Measurements from ENCODE around the gene TRAPPC6A. TPM values are rescaled to one million over a fixed set of nuclear protein-coding genes. Genes with fewer than 3 reads are reported as not detected.

Gene TRAPPC6A
- total and polyA plus RNA-seq, 2 of the 4 experiments (the other 2 are of a cell fraction) = 4.1 to 13.4 TPM

- no peak overlapping the region for H2BK20ac ChIP-seq (ENCODE audit: low read depth, low read length)
- H3K9me3 ChIP-seq (ENCODE audit: control insufficient read depth, insufficient read depth, low read length) = no peaks in the 10 kb centered on the region
- dilution Hi-C loops (cut with HindIII; ENCODE audit: low sequenced_read_pairs, unreplicated experiment) (no loop called here), intact Hi-C loops (cut with micrococcal nuclease) (no loop called here), in situ Hi-C loops (cut with MboI; ENCODE audit: low sequenced_read_pairs) (no loop called here)
- ChIA-PET CTCF (interaction anchor here (1.7 kb wide), 1 partner anchor 90 kb away, joined by 4 read pairs; no protein-coding TSS in a partner anchor), POLR2A (ENCODE audit: unreplicated experiment) (no interaction called here)
- H4K20me1 ChIP-seq (ENCODE audit: insufficient read depth, low read length) = peaks cover 5% of the 10 kb centered on the region
- H4K5ac ChIP-seq (ENCODE audit: low read depth, low read length) = no peak overlapping the region
- no peak overlapping the region for H3K56ac ChIP-seq (ENCODE audit: extremely low read depth, insufficient read depth, low read length)
- peaks cover 8% of the 10 kb centered on the region for H3K4me1 ChIP-seq (ENCODE audit: control insufficient read depth, insufficient read depth, low read length)
- H2BK15ac ChIP-seq (ENCODE audit: low read depth, low read length) = no peak overlapping the region
- H3K4me2 ChIP-seq (ENCODE audit: low read depth, low read length) = no peak overlapping the region
- TF ChIP-seq ELK1 (IDR thresholded peaks at IDR 0.05; ENCODE audit: borderline replicate concordance, low read depth, low read length) (no peak), CEBPB (IDR thresholded peaks at IDR 0.05; ENCODE audit: low read depth, low read length) (no peak), FOS (IDR thresholded peaks at IDR 0.05; ENCODE audit: low read depth, low read length) (no peak), RAD21 (IDR thresholded peaks at IDR 0.05; ENCODE audit: low read length) (no peak), BHLHE40 (IDR thresholded peaks at IDR 0.05; ENCODE audit: low read depth, low read length) (no peak), NFE2L2 (IDR thresholded peaks at IDR 0.05; ENCODE audit: low read depth, low read length) (no peak), SMC3 (IDR thresholded peaks at IDR 0.05; ENCODE audit: low read depth, low read length) (no peak)
- no peak overlapping the region for H2BK120ac ChIP-seq (ENCODE audit: low read depth, low read length)
- no peak overlapping the region for H2AFZ ChIP-seq (replicated peaks; ENCODE audit: low read length, poor library complexity)
- no peaks in the 10 kb centered on the region for H3K36me3 ChIP-seq (ENCODE audit: control insufficient read depth, insufficient read depth, low read length)
- DNase-seq (no peak), ATAC-seq (ENCODE audit: low read depth) (no peak)
- 87% methylated on average over 16 of the region's 27 CpGs; no CpG with 5 or more reads in 1 of the 2 experiments for WGBS, 2 experiments (ENCODE audit: extremely low coverage in 2 of 2, insufficient read length in 1 of 2)
- H4K91ac ChIP-seq (ENCODE audit: insufficient read depth, low read depth, low read length) = no peak overlapping the region
- no peak overlapping the region for H3K27ac ChIP-seq (ENCODE audit: insufficient read depth, low read length)
- BruUV-seq (replicated peaks) = no TSS peak
- no peak overlapping the region for H3K4ac ChIP-seq (ENCODE audit: low read depth, low read length)
- H2AK9ac ChIP-seq (replicated peaks; ENCODE audit: low read depth, low read length, poor library complexity) = no peak overlapping the region
- H3K14ac ChIP-seq (replicated peaks; ENCODE audit: low read depth, low read length) = no peak overlapping the region
- 0 out of 2 replicates have a peak, but pooled peaks cover 7% of the 10 kb centered on the region for H3K9me1 ChIP-seq (ENCODE audit: insufficient read depth, low read length)
- H3K27me3 ChIP-seq (ENCODE audit: control insufficient read depth, insufficient read depth, low read length) = peaks cover 22% of the 10 kb centered on the region
- H3K4me3 ChIP-seq (ENCODE audit: insufficient read depth, low read depth, low read length) = no peak overlapping the region
- H3K79me1 ChIP-seq (ENCODE audit: low read depth in 1 of 2, low read length in 2 of 2) = no peaks in the 10 kb centered on the region
- H4K8ac ChIP-seq (ENCODE audit: low read depth in 2 of 2, low read length in 2 of 2) = no peak overlapping the region
- H3K9ac ChIP-seq (ENCODE audit: low read depth, low read length) = no peak overlapping the region
- H2AK5ac ChIP-seq (ENCODE audit: low read depth, low read length) = no peak overlapping the region
- H3K23ac ChIP-seq (ENCODE audit: low read depth, low read length) = no peak overlapping the region
- no peak overlapping the region for H3K18ac ChIP-seq (ENCODE audit: low read depth, low read length)
- no peak overlapping the region for H2BK5ac ChIP-seq (ENCODE audit: low read depth, low read length, poor library complexity, severe bottlenecking)
Measured at GRCh38 chr19:45158503-45159209, 19.4 kb downstream of the TRAPPC6A start.

Measured in IMR-90 (cell line).